ENCODE data around the gene MBTPS2. TPM values are rescaled to one million over a fixed set of nuclear protein-coding genes. Genes with fewer than 3 reads are reported as not detected.

The MBTPS2 gene
- total RNA-seq, 1 experiment from 2014 or later = 22.0 TPM

- H3K4me3 Mint-ChIP-seq (ENCODE audit: unreplicated experiment) = no peak overlapping the region
These were observed 67.8 kb downstream of the MBTPS2 start for GRCh38 chrX:21907260-21907659.

GRCh38 chrX:21911481-21911880 lies 72.1 kb downstream of the MBTPS2 start:
- TF ChIP-seq CTCF (IDR thresholded peaks at IDR 0.05; ENCODE audit: insufficient read depth in 1 of 2, low read depth in 1 of 2, low read length in 1 of 2, severe bottlenecking in 1 of 2, unreplicated experiment in 1 of 2) = no peak
- Histone ChIP-seq H3K27me3 (replicated peaks; ENCODE audit: control insufficient read depth, insufficient read depth, low read length) (no peaks in the 10 kb centered on the region), H3K9me3 (no peaks in the 10 kb centered on the region), H3K4me1 (no peaks in the 10 kb centered on the region), H3K36me3 (ENCODE audit: control insufficient read depth, insufficient read depth, low read length) (no peaks in the 10 kb centered on the region), H3K4me3 (ENCODE audit: low read depth, low read length) (no peak overlapping the region)
- no peak overlapping the region for H3K27ac Mint-ChIP-seq (ENCODE audit: unreplicated experiment)
- intact Hi-C loops (cut with micrococcal nuclease; ENCODE audit: unreplicated experiment) = no loop called here
- no peak for DNase-seq
- no peaks in the 10 kb centered on the region for H3K9me3 Mint-ChIP-seq (ENCODE audit: unreplicated experiment)
- no TSS peak for BruUV-seq (replicated peaks)
- H3K4me1 Mint-ChIP-seq (ENCODE audit: low read depth, unreplicated experiment) = no peaks in the 10 kb centered on the region
- H3K36me3 Mint-ChIP-seq (ENCODE audit: insufficient read depth, unreplicated experiment) = no peaks in the 10 kb centered on the region
- H3K27me3 Mint-ChIP-seq (ENCODE audit: insufficient read depth, unreplicated experiment) = no peaks in the 10 kb centered on the region
- POLR2A ChIA-PET = no interaction called here
- CTCF ChIA-PET = no interaction called here
- H3K4me3 Mint-ChIP-seq (ENCODE audit: unreplicated experiment) = no peak overlapping the region

More at GRCh38 chrX:21907260-21907659, 67.8 kb downstream of the MBTPS2 start:
- Mint-ChIP-seq H3K4me1 (ENCODE audit: low read depth, unreplicated experiment) (no peaks in the 10 kb centered on the region), H3K9me3 (ENCODE audit: unreplicated experiment) (no peaks in the 10 kb centered on the region), H3K36me3 (ENCODE audit: insufficient read depth, unreplicated experiment) (no peaks in the 10 kb centered on the region), H3K27me3 (ENCODE audit: insufficient read depth, unreplicated experiment) (no peaks in the 10 kb centered on the region), H3K27ac (ENCODE audit: unreplicated experiment) (no peak overlapping the region)
- Histone ChIP-seq H3K4me1 (no peaks in the 10 kb centered on the region), H3K36me3 (ENCODE audit: control insufficient read depth, insufficient read depth, low read length) (no peaks in the 10 kb centered on the region), H3K27me3 (replicated peaks; ENCODE audit: control insufficient read depth, insufficient read depth, low read length) (no peaks in the 10 kb centered on the region), H3K4me3 (ENCODE audit: low read depth, low read length) (no peak overlapping the region), H3K9me3 (no peaks in the 10 kb centered on the region)
- ChIA-PET POLR2A (no interaction called here), CTCF (no interaction called here)
- DNase-seq = no peak
- intact Hi-C loops (cut with micrococcal nuclease; ENCODE audit: unreplicated experiment) = no loop called here
- no TSS peak for BruUV-seq (replicated peaks)
- no peak for TF ChIP-seq CTCF (IDR thresholded peaks at IDR 0.05; ENCODE audit: insufficient read depth in 1 of 2, low read depth in 1 of 2, low read length in 1 of 2, severe bottlenecking in 1 of 2, unreplicated experiment in 1 of 2)

- Histone ChIP-seq H3K4me3 (ENCODE audit: low read depth, low read length) (no peak overlapping the region), H3K36me3 (ENCODE audit: control insufficient read depth, insufficient read depth, low read length) (no peaks in the 10 kb centered on the region), H3K4me1 (no peaks in the 10 kb centered on the region), H3K9me3 (no peaks in the 10 kb centered on the region), H3K27me3 (replicated peaks; ENCODE audit: control insufficient read depth, insufficient read depth, low read length) (no peaks in the 10 kb centered on the region)
- no peaks in the 10 kb centered on the region for H3K27me3 Mint-ChIP-seq (ENCODE audit: insufficient read depth, unreplicated experiment)
- no peak overlapping the region for H3K4me3 Mint-ChIP-seq (ENCODE audit: unreplicated experiment)
- no peak overlapping the region for H3K27ac Mint-ChIP-seq (ENCODE audit: unreplicated experiment)
- no peak for TF ChIP-seq CTCF (IDR thresholded peaks at IDR 0.05; ENCODE audit: insufficient read depth in 1 of 2, low read depth in 1 of 2, low read length in 1 of 2, severe bottlenecking in 1 of 2, unreplicated experiment in 1 of 2)
- POLR2A ChIA-PET = no interaction called here
- no TSS peak for BruUV-seq (replicated peaks)
- no peaks in the 10 kb centered on the region for H3K4me1 Mint-ChIP-seq (ENCODE audit: low read depth, unreplicated experiment)
- intact Hi-C loops (cut with micrococcal nuclease; ENCODE audit: unreplicated experiment) = no loop called here
- H3K9me3 Mint-ChIP-seq (ENCODE audit: unreplicated experiment) = no peaks in the 10 kb centered on the region
- CTCF ChIA-PET = no interaction called here
- DNase-seq = no peak
- no peaks in the 10 kb centered on the region for H3K36me3 Mint-ChIP-seq (ENCODE audit: insufficient read depth, unreplicated experiment)
These were observed 72.8 kb downstream of the MBTPS2 start for GRCh38 chrX:21912220-21912619.
